Measurements from ENCODE around the gene KIF2C.
"Not testable (repeated sequence)": the region's sequence is repeated elsewhere in the genome, so short reads cannot be mapped to it uniquely, and the experiment has no call there.

The KIF2C gene

DNA sequence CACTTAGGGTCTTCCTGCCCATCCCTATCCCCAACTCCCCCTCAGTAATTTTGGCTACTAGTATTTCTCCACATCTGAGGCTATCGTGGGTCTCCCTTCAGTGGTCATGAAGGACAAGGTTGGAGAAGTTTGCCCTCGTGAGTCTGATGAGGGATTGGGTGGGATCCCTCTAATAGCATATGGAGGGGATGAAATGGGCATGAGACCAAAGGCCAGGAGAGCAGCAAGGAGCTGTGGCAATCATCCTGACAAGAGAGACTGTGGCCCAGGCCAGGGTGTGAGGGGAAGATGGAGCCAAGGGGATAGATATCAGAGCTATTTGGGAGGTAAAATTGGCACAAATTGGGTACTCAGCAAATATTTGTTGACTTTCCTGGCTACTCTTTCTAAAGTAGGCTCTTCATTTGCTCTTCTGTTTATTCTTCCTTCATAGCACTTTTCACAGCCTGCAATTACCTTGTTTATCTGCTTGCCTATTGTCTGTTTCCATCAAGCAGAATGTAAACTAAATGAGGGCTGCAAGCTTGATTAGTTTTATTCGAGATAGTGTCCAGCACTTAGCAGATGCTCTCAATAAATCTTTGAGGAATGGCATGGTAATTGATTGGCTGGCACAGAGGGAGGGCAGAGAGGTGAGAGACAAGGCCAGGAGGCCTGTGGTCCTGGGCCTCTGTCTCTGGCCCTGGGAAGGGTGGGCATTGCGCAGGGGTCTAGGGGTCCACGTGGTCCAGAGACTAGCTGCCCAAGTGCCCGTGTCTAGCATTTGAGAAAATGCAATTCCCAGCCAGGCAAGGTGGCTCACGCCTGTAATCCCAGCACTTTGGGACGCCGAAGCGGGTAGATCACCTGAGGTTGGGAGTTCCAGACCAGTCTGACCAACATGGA lies 59.1 kb downstream of the KIF2C start:
- no peak for DNase-seq

DNA sequence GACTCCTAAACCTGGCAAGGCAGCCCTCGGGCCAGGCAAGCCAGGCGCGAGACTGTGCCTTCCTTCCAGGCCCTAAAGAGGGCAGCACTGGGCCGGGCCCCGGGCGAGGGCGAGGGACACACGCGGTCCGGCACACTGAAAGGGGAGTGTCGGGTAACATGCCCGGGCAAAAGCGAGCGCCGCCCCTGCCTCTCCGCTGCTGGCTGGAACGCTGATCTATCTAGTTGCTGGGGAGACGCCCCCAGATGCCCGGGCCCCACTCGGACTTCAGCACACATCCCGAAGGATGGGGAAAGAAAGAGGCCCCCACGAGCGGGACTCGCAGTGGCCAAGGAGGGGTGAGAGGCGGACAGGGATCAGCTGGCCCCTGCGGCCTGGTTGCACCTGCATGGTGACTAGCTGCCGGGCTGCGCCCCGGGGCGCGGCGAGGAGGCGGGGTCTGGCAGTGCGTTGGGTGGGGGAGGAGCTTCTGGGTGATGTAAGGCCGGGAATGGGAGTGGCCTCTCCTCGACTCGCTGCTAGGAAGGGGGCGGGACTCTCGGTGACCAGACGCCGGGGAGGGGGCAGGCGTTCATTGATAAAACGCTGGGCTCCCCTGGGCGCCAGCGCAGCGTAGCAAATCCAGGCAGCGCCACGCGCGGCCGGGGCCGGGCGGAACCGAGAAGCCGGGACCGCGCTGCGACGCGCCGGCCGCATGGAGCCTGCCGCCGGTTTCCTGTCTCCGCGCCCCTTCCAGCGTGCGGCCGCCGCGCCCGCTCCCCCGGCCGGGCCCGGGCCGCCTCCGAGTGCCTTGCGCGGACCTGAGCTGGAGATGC lies 60.3 kb downstream of the KIF2C start, which contains the start of gene PLK3:
Gene PLK3 (plus strand): TSS at position 608 of the 815 bp plus-strand sequence. CDS start 87 bp downstream, at position 695.
- DNase-seq = peak; percentile 96 to 99

DNA sequence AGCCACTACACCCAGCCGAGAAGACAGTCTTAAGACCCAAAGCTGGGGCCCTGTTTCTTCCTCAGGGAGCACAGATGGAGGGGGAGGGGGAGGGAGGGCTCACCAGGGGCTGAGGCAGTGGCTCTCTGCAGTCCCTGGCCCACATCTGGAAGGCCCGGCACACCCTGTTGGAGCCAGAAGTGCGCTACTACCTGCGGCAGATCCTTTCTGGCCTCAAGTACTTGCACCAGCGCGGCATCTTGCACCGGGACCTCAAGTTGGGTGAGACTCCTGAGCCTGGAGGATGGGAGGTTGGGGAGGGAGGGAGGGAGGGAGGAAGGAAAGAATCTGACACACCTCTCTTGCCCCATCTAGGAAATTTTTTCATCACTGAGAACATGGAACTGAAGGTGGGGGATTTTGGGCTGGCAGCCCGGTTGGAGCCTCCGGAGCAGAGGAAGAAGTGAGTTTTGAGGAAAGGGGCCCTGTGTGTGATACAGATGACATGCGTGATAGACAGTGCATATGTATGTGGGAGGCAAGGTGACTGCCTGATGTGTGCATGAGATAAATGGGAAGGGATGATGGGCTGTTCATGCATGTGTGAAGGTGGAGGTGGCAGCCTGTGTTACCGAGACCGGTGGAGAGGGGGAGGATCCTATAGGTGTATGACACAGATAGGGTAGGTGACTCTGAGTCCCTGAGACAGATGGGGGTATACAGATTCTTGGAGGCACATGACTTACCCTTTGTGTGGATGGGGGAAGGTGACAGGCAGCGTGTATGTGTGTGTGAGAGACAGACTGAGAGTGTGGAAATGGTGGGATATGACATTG lies 62.1 kb downstream of the KIF2C start:
- DNase-seq = peak; percentile 78 to 84

DNA sequence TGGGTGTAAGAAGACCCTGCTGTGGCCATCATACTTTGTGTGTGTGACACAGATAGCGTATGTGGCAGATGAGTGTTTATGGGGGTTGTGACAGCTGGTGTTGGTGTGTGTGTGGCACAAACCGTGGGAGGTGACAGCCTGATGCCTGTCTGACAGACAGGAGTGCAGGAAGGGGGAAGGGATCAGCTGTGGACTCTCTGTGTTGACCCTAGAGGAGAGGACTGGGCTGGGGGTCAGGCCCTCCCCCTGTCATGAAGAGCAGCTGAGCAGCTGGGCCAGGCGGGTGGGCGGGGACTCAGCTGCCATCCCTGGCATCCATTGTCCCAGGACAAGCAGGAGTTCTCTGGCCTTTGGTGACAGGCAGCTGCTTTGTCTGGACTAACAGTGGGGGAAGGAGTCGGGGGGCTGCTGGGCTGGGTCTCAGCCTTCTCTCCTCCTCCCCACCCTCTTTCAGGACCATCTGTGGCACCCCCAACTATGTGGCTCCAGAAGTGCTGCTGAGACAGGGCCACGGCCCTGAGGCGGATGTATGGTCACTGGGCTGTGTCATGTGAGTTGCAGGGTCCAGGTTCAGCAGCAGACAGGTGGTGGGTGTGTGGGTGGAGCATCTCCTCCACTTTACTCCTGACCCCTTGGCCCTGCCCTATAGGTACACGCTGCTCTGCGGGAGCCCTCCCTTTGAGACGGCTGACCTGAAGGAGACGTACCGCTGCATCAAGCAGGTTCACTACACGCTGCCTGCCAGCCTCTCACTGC lies 62.8 kb downstream of the KIF2C start:
- DNase-seq = no peak

DNA sequence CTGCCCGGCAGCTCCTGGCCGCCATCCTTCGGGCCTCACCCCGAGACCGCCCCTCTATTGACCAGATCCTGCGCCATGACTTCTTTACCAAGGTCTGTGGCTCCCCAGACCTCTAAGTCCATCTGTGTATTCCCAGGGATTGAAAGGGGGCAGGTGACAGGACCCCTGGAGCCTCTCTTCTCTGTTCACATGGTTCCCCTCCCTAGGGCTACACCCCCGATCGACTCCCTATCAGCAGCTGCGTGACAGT lies 63.4 kb downstream of the KIF2C start:
- DNase-seq = no peak

DNA sequence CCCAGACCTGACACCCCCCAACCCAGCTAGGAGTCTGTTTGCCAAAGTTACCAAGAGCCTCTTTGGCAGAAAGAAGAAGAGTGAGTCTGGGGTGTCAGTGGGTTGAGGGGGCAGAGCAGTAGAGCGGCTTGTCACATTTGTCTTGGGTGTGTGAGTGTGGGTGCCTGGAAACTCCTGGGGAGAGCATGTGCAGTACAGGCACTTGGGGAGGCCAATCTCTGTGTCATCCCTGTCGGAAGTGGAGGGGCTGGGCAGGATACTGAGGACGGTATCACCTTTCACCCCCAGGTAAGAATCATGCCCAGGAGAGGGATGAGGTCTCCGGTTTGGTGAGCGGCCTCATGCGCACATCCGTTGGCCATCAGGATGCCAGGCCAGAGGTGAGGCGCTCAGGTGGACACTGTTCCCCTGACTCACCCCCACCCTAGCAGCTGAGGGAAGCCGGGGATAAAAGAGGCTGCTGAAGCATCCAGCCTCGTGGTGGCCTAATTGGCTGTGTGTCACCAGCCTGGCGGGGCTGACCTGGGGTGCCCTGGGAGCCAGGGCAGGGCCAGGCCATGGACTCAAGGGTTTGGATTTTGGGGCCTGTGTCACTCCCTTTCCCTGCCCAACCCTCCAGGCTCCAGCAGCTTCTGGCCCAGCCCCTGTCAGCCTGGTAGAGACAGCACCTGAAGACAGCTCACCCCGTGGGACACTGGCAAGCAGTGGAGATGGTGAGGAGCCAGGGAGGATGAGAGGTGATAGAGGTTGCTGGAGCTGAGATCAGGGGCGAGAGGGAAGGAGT lies 63.9 kb downstream of the KIF2C start:
- no peak for DNase-seq

DNA sequence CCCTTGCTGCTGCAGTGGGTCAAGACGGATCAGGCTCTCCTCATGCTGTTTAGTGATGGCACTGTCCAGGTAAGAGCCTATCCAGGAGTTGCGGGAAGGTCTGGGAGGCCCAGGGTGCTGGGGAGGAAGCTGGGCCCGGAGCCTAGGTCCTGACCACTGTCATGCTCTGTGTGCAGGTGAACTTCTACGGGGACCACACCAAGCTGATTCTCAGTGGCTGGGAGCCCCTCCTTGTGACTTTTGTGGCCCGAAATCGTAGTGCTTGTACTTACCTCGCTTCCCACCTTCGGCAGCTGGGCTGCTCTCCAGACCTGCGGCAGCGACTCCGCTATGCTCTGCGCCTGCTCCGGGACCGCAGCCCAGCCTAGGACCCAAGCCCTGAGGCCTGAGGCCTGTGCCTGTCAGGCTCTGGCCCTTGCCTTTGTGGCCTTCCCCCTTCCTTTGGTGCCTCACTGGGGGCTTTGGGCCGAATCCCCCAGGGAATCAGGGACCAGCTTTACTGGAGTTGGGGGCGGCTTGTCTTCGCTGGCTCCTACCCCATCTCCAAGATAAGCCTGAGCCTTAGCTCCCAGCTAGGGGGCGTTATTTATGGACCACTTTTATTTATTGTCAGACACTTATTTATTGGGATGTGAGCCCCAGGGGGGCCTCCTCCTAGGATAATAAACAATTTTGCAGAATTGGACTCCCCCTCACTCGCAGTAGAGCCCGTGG lies 65.8 kb downstream of the KIF2C start:
- DNase-seq = no peak

DNA sequence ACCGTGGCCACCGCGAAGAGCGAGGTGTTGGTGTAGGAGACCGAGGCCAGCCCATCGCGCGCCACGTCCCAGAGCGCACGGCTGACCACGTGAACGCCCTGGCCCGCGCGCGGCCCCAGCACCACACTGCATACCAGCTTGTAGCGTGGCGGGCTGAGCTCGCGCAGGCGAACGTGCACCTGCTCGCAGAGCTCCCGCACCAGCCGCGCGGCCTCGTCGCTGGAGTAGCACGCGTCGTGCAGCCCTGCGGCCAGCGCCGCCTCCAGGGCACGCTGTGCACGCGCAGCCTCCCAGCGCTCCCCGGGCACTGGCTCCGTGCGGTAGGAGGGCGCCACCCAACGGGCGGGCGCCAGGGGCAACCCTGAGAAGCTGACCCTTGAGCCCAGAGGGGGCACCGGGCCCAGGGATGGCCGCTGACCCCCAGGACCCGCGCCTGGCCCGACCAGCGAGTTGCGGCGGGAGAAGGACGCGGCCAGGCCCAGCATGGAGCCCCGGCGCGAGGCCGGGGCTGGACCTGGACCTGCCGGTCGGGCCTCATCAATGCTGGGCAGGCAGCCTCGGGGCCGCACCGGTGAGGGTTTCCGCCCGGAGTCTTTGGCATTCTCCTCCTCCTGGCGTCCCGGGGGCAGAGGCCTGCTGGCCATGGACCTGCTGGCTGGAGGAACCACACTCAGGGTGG lies 66.5 kb downstream of the KIF2C start:
- DNase-seq = no peak

DNA sequence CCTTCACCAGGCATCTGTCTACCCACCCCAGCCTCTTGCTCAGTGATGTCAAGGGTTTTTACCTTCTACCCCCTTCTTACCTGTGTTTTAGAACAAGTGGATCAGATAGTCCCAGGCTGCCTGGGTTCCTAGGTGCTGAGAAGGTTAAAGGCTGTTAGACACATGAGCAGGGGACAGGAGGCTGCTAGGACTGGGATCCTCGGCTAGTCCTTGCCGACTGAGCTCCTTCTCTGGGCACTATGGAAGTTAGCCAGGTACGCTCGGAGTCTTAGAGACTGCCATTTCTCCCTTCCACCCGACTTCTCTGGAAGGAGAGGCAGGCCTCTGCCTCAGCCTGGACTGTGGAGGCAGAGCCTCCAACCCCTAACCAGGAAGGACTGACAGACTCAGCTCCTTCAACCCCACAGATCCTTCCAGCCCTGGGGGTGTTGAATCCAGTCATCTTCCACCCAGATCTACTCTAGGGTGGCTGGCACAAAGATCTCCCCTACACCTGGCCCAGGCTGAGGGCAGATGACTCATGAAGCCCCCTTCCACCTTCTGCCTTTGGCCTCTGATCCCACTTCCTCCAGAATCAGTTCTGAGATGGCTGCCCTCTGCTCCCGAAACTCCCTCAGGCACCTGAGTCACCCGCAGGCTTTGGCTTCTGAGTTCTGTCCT lies 67.2 kb downstream of the KIF2C start, which contains the start of gene DYNLT4:
Gene DYNLT4 (minus strand): TSS at position 648 of the 660 bp plus-strand sequence. CDS start 683 bp downstream, outside the sequence.
- no peak for DNase-seq

DNA sequence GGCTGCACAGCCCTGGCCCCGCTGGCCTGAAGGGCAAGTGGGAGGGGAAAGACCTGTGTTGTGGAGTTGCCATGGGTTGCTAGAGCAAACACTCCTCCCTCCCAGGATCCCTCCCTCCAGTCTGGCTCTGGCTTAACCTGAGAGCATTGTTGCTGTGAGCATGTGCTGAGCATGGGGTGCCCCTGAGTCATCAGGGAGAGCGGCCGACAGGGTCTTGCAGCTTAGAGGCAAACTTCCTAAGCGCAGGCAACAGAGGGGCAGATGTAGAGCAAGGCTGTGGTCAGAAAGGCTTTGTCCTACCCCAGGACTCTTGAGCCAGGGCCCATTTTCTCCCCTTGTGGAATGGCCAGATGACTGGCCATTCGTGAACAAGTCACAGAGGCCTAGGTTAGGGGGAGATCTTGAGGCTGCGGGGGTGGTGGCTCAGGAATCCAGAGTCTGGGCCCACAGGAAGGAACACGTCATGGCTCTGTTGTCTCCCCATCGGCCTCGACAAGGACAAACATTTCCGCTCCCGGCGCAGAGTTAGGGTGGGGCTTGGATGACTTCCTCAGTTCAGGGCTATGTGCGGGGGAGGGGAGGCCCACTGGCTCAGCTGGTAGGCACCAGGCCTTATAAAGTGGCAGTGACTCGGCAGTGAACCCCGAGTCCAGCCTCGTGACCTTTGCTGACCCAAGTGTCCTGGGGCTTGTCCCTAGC lies 67.9 kb downstream of the KIF2C start:
- peak; percentile 98 to 100 for DNase-seq

DNA sequence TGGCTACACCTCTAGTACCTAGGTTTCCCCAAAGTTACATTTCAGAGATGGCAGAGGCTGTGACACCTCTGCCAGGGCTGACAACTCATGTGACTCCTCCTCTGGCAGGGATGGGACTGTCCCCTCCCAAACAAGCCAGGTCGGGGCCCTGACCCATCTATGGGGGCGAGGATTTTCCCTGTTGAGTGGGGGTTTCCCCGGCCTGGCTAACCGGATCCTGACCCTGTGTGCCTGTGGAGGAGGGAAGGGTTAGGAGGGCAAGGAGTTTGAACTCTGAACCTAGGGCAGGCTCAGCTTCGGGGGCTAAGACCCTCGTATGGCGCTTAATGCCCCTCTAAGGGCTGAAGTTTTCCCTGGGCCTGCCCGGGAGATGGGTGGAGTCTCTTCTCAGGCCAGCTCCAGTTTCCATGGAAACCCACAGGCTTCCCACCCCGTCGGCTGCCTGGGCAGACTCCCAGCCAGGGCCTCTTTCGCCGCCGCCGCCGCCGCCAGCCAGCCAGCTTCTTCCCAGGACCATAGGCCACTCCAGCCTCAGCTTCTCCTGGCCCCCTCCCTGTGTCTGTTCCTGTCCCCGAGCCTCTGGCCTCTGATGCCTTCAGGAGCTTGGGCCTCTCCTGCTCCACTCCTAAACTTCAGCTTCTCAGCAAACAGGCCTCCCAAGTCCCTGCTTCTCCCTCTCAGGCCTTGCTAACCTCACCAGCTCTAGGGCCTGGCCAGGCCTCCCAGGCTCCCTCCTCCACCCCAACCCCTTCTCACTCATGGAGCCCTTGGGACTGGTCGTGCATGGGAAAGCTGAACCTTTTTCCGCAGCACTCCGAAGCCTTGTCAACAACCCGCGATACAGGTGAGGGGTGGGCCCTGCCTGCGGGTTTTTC lies 68.7 kb downstream of the KIF2C start, which contains the start of gene BTBD19:
Gene BTBD19 (plus strand): TSS at position 461 of the 875 bp plus-strand sequence. CDS start 298 bp downstream, at position 759.
- peak in 1 of 2 donors; percentile 94 for DNase-seq

DNA sequence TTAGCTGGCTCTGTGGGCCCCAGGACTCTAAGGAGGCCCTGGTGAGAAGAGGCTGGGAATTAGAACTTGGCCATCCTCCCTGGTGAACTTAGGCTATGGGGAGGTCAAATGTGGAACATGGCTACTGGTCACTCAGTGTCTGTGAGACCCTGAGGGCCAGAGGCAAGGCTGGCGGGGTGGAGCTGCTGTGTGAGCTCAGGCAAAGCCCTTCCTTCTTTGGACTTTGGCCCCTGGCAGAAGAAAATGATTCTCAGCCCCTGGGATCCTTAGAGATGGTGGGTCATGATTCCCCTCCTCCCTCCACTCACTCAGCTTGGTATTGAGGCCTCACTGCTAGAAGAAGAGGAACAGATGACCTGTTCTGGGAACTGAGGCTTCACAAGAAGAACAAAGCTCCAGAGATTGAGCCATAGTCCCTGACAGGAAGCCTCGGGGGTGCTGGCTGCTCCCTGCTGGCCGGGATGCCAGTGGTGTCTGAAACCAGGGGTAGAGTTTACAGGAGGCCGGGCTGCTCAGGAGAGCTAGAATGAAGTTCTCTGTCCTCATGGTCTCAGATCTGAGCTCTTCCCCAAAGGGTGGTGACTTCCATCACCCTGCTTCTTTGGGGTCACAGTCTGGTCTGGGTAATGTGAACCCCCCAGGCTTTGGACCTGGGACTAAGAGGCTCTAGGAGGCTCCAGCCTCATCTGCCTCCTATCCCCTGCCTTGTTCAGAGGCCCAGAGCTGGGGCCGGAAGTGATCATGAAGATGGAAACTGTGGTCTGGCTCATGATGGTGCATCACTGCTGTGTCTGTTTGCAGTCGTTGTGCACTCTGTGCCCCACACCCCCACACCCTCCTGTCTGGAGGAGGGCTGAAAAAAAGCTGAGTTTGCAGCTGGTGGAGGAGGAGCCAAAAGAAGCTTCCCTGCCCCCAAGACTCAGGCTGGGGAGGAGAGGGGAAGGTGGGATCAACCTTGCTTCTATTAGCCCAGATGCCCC lies 69.6 kb downstream of the KIF2C start:
- peak; percentile 78 to 87 for DNase-seq

DNA sequence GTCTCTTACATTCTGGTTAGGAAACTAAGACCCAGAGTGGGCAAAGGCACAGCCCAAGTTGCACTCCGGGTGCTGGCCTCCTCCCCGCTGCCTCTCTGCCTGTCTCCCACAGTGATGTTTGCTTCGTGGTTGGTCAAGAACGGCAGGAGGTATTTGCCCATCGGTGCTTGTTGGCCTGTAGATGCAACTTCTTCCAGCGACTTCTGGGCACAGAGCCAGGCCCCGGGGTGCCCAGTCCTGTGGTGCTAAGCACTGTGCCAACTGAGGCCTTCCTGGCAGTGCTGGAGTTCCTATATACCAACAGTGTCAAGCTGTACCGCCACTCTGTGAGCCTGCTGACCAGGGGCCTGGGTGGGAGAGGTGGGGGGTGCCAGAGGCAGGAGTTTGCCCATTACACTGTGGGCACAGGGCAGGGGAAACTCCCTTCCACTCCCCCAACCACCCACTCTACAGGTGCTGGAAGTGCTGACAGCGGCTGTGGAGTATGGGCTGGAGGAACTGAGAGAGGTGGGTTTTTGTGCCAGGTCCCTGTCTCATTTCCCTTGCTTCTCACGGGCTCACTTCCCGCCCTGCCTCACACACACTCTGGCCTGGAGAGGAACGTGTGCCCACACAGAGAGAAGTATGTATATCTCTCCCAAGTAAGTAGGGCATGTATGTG lies 70.6 kb downstream of the KIF2C start:
- DNase-seq = peak; percentile 47 to 61

DNA sequence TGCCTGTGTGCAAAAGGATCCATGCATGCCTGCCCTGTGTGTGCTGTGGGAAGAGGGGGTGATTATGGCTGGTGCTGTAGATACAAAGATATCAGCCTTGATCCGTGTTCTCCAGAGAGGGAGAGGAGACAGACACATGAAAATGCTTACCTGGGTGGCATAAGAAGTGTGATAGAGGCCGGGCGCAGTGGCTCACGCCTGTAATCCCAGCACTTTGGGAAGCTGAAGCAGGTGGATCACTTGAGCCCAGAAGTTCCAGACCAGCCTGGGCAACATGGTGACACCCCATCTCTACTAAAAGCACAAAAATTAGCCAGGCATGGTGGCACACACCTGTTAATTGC lies 71.1 kb downstream of the KIF2C start:
- not testable (repeated sequence) for DNase-seq

DNA sequence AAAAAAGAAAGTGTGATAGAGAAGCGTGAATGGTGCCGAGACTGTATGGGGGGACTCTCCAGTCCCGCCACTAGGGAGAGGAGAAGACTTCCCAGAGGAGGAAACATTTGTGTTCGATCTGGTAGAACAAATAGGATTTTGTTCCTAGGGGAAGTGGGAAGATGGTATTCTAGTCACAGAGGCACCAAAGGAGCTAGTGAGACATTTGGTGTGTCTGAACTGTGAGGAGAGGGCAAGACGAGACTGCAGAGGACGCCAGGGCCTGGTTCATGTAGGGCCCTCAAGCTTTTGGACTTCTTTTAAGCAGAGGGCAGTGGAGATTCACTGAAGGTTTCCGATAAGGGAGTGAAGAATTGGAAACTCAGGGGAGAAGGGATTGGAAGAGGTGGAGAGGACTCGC lies 71.6 kb downstream of the KIF2C start:
- no peak for DNase-seq

All from inflammatory macrophage treated with lipopolysaccharide for 1 hour (primary cell).